HG03439 (cell line): ENCODE results near the gene LY9.

ENCODE experiments used
- ATAC-seq: cut with Tn5 transposase; IDR thresholded peaks from one replicate; pipeline ENCODE4 v1.9.1; 2021; ENCODE audit warnings: mild to moderate bottlenecking, moderate library complexity; ENCODE audit not compliant: unreplicated experiment

The LY9 gene, protein sequence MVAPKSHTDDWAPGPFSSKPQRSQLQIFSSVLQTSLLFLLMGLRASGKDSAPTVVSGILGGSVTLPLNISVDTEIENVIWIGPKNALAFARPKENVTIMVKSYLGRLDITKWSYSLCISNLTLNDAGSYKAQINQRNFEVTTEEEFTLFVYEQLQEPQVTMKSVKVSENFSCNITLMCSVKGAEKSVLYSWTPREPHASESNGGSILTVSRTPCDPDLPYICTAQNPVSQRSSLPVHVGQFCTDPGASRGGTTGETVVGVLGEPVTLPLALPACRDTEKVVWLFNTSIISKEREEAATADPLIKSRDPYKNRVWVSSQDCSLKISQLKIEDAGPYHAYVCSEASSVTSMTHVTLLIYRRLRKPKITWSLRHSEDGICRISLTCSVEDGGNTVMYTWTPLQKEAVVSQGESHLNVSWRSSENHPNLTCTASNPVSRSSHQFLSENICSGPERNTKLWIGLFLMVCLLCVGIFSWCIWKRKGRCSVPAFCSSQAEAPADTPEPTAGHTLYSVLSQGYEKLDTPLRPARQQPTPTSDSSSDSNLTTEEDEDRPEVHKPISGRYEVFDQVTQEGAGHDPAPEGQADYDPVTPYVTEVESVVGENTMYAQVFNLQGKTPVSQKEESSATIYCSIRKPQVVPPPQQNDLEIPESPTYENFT

DNA sequence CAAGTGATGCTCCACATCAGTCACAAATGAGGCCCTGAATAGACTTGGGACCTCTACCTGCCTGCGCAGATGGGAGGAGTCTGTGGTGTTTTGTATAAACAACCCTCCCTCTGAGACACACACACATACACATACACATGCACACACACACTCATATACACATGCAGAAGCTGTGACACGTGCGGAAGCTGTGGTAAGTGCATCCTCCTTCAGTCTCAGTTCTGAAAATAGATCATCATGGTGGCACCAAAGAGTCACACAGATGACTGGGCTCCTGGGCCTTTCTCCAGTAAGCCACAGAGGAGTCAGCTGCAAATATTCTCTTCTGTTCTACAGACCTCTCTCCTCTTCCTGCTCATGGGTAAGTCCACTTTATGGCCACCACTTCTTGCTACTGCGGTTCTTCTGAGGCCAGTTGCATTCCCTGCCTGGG, at the start of gene LY9:
LY9 (plus strand) TSS at position 224 of the 433 bp plus-strand sequence; CDS start at position 238, 14 bp downstream.
- ATAC-seq = peak; percentile 72

DNA sequence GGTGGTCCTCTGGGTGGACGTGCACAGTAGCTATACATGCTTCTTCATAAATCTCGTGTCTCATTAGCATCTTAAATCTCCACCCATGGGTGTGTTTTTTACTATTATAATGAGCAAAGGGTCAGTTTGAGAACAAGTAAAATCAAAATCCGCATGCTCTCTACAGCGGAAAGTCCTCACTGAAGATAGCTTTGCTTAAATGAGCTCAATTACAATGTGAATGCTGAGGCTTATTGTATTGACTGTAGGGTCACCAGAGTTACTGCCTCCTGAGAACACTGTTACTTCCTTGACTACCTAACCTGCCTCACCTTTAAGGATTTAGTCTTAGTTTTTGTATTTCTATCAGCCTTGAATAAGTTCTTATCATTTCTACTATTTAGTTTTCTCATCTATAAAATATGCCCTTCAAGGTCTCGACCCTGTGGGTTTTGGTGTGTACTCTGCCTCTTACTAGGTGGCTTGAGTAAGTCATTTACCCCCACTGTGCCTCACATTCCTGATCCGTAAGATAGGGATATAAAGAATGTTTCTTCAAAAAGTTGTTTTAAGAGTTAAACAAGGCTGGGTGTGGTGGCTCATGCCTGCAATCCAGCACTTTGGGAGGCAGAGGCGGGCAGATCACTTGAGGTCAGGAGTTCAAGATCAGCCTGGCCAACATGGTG, 49.0 kb upstream of the LY9 start:
- ATAC-seq = no peak

- no peak for ATAC-seq
Measured at GRCh38 chr1:160747717-160748116, 48.3 kb upstream of the LY9 start.

GRCh38 chr1:160748181-160748877, 47.6 kb upstream of the LY9 start:
- no peak for ATAC-seq

- no peak for ATAC-seq
Measured at GRCh38 chr1:160748878-160749269, 47.1 kb upstream of the LY9 start.

GRCh38 chr1:160750608-160751007, 45.4 kb upstream of the LY9 start:
- no peak for ATAC-seq

GRCh38 chr1:160752406-160752805, 43.6 kb upstream of the LY9 start:
- no peak for ATAC-seq

DNA sequence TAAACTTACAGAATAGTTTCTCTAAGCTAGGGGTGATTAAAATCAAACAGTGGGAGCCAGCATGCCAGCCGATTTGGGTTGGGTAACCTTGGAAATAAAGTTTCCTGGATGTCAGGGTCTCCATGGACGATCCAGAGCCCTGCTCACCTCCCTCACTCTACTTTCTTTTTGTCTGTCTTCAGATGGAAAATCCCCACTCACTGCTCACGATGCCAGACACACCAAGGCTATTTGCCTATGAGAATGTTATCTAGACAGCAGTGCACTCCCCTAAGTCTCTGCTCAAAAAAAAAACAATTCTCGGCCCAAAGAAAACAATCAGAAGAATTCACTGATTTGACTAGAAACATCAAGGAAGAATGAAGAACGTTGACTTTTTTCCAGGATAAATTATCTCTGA, 43.0 kb upstream of the LY9 start:
- no peak for ATAC-seq

GRCh38 chr1:160753594-160753993, 42.4 kb upstream of the LY9 start:
- no peak for ATAC-seq

GRCh38 chr1:160755461-160755860, 40.5 kb upstream of the LY9 start:
- no peak for ATAC-seq

DNA sequence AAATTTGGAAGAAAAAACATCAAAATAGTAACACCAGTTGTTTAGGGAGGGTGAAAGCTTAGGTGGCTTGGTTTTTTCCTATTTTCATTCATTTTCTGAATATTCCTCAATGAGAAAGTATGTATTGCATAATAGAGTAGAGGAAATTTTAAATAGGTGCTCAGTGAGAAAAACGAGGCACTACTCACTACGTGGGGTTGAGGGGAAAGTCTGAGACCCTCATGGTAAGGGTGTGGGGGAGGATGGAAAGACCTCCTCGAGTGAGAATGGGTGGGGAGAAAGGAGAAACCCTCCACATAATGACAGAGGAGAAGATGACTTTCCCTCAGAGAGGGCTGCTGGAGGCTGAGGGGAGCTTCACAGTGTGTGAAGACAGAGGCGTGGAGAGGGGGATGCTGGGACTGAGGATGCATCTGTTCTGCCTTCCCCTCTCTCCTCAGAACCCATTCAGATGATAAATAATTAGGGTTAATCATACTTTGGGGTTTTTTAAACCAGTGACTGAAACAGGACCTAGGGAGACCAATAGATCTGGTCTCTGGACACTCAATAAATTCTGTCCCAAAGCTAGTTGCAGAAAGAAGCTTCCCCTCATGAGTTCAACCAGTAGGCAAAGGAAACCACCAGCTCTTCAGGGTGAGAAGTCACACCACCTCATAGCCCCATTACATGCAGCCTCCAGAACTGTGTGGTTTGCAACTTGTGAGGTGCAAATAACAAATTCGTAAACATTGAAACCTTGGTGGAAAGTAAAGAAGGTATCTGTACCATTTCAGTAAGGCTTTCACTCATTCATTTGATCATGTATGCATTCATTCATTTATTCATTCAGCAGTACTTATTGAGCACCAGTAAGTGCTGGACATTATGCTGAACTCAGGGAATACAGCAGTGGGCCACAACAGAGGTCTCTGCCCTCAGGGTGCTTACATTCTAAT, 39.8 kb upstream of the LY9 start:
- ATAC-seq = peak; percentile 35

GRCh38 chr1:160756849-160757201, 39.1 kb upstream of the LY9 start:
- ATAC-seq = peak; percentile 17

DNA sequence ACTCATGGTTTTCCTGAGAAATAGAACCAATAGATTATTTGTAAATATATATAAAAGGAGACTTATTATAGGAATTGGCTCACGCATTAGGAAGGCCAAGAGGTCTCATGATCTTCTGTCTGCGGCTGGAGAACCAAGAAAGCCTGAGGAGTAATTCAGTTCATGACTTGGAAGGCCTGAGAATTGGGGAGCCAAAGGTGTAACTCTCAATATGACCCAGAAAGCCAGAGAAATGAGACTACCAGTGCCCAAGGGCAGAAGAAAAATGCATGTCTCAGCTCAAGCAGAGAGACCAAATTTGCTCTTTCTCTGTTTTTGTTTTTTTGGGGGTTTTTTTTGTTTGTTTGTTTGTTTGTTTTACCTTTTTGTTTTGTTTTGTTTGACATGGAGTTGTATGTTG, 37.5 kb upstream of the LY9 start:
- no peak for ATAC-seq

DNA sequence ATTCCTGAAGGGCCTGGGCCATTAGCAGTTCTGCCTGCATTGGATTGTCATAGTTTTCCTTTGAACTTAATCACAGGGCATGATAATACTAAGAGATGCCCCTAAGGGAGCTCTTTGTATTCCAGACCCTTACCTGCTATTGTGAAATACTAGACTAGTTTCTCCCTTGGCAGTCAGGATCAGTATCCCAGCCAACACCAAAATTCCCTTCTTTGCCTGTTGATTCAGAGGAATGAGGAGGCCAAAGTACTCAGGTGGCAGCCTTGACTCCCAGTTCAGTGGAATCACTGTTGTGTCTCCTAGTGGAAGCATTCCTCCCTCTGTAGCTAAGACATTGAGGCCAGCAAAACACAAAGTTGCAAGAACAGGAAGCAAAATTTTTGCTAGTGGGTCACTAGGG, 36.2 kb upstream of the LY9 start:
- no peak for ATAC-seq

- ATAC-seq = no peak
Measured at GRCh38 chr1:160761046-160761445, 34.9 kb upstream of the LY9 start.

GRCh38 chr1:160761886-160762285, 34.1 kb upstream of the LY9 start:
- no peak for ATAC-seq

GRCh38 chr1:160763993-160764392, 32.0 kb upstream of the LY9 start:
- ATAC-seq = no peak

GRCh38 chr1:160767395-160768294, 28.3 kb upstream of the LY9 start:
- peak; percentile 53 for ATAC-seq

GRCh38 chr1:160768295-160768657, 27.7 kb upstream of the LY9 start:
- peak; percentile 84 for ATAC-seq
